ENCODE data around the gene DBN1.

Gene DBN1

GRCh38 chr5:177508221-177508611 is 34.8 kb upstream of the DBN1 start:
- POLR2A ChIA-PET: interaction anchor here (1.1 to 2.0 kb wide), 2 partner anchors 11 to 13 kb away, joined by 3 to 7 read pairs; partner anchors contain the start of gene PDLIM7
- no peak for DNase-seq (ENCODE audit: low read depth, low spot score)
- no peak for TF ChIP-seq CTCF (IDR thresholded peaks at IDR 0.05; ENCODE audit: insufficient read depth, low read length, missing control alignments)
- CTCF ChIA-PET: interaction anchor here (1.0 to 3.9 kb wide), 4 partner anchors 7 to 118 kb away, joined by 3 to 51 read pairs (median 3); no protein-coding TSS in a partner anchor
- H3K4me3 ChIP-seq (ENCODE audit: low read depth, low read length): no peak overlapping the region

GRCh38 chr5:177507596-177508220 is 34.3 kb upstream of the DBN1 start:
- no peak overlapping the region for H3K4me3 ChIP-seq (ENCODE audit: low read depth, low read length)
- ChIA-PET CTCF (interaction anchor here (1.1 to 1.2 kb wide), 3 partner anchors 18 to 198 kb away, joined by 3 read pairs; no protein-coding TSS in a partner anchor), POLR2A (interaction anchor here (1.1 to 2.0 kb wide), 2 partner anchors 10 to 12 kb away, joined by 3 to 7 read pairs; partner anchors contain the start of gene PDLIM7)
- DNase-seq (ENCODE audit: low read depth, low spot score): no peak
- TF ChIP-seq CTCF (IDR thresholded peaks at IDR 0.05; ENCODE audit: insufficient read depth, low read length, missing control alignments): no peak

- no peak overlapping the region for H3K4me3 ChIP-seq (ENCODE audit: low read depth, low read length)
These were observed 33.7 kb upstream of the DBN1 start for GRCh38 chr5:177507165-177507564.

GRCh38 chr5:177505075-177505474 is 31.6 kb upstream of the DBN1 start:
- no peak for TF ChIP-seq CTCF (IDR thresholded peaks at IDR 0.05; ENCODE audit: insufficient read depth, low read length, missing control alignments)
- no peak overlapping the region for H3K4me3 ChIP-seq (ENCODE audit: low read depth, low read length)
- DNase-seq (ENCODE audit: low read depth, low spot score): no peak
- ChIA-PET CTCF (interaction anchor here (1.5 to 1.9 kb wide), 2 partner anchors 11 to 101 kb away, joined by 6 read pairs; partner anchors contain the start of gene DDX41), POLR2A (interaction anchor here (0.9 to 1.0 kb wide), 2 partner anchors 11 to 36 kb away, joined by 3 to 4 read pairs; no protein-coding TSS in a partner anchor)

More at GRCh38 chr5:177507165-177507564, 33.7 kb upstream of the DBN1 start:
- CTCF ChIA-PET: interaction anchor here (0.7 to 1.2 kb wide), 3 partner anchors 18 to 197 kb away, joined by 3 read pairs; no protein-coding TSS in a partner anchor
- DNase-seq (ENCODE audit: low read depth, low spot score): no peak
- POLR2A ChIA-PET: interaction anchor here (0.8 to 2.0 kb wide), 4 partner anchors 10 to 14 kb away, joined by 3 to 7 read pairs (median 4); partner anchors contain the start of gene PDLIM7
- TF ChIP-seq CTCF (IDR thresholded peaks at IDR 0.05; ENCODE audit: insufficient read depth, low read length, missing control alignments): peak; percentile 18

- ChIA-PET POLR2A (interaction anchor here (0.7 to 1.0 kb wide), 2 partner anchors 12 to 46 kb away, joined by 3 read pairs; no protein-coding TSS in a partner anchor), CTCF (interaction anchor here (1.0 to 7.5 kb wide), 6 partner anchors 11 to 195 kb away, joined by 3 to 105 read pairs (median 6); partner anchors contain the start of gene DDX41)
- no peak for DNase-seq (ENCODE audit: low read depth, low spot score)
- no peak overlapping the region for H3K4me3 ChIP-seq (ENCODE audit: low read depth, low read length)
- no peak for TF ChIP-seq CTCF (IDR thresholded peaks at IDR 0.05; ENCODE audit: insufficient read depth, low read length, missing control alignments)
These were observed 30.9 kb upstream of the DBN1 start for GRCh38 chr5:177504086-177505056.

Measured in AG04449 (cell line).